NCI-H187 (cell line): ENCODE measurements around the gene SAMSN1.
"Not testable (repeated sequence)": the region's sequence is repeated elsewhere in the genome, so short reads cannot be mapped to it uniquely, and the experiment has no call there.

Source experiments
- DNase-seq, 2 experiments: peaks; one replicate each; lab custom pipeline; 2025; lab: John Stamatoyannopoulos, UW

SAMSN1 gene

GRCh38 chr21:14527696-14528652, 18.1 kb downstream of the SAMSN1 start:
- no peak for DNase-seq

- DNase-seq = no peak
Observed at GRCh38 chr21:14526836-14527695, 19.0 kb downstream of the SAMSN1 start.

GRCh38 chr21:14526199-14526598, 19.9 kb downstream of the SAMSN1 start:
- DNase-seq = no peak

- no peak for DNase-seq
Observed at GRCh38 chr21:14523234-14523633, 22.9 kb downstream of the SAMSN1 start.

GRCh38 chr21:14522736-14523135, 23.4 kb downstream of the SAMSN1 start:
- DNase-seq = no peak

- no peak for DNase-seq
Observed at GRCh38 chr21:14520535-14520934, 25.6 kb downstream of the SAMSN1 start.

GRCh38 chr21:14519000-14519399, 27.1 kb downstream of the SAMSN1 start:
- DNase-seq = no peak

GRCh38 chr21:14513804-14514203, 32.3 kb downstream of the SAMSN1 start:
- DNase-seq = no peak

GRCh38 chr21:14506859-14507457, 39.2 kb downstream of the SAMSN1 start:
- not testable (repeated sequence) for DNase-seq

GRCh38 chr21:14500873-14501272, 45.2 kb downstream of the SAMSN1 start:
- DNase-seq = no peak

GRCh38 chr21:14499316-14499715, 46.8 kb downstream of the SAMSN1 start:
- DNase-seq = no peak

- no peak for DNase-seq
Observed at GRCh38 chr21:14497825-14498224, 48.3 kb downstream of the SAMSN1 start.

GRCh38 chr21:14495075-14495474, 51.0 kb downstream of the SAMSN1 start:
- DNase-seq = no peak

GRCh38 chr21:14494181-14494580, 51.9 kb downstream of the SAMSN1 start:
- DNase-seq = not testable (repeated sequence)

- no peak for DNase-seq
Observed at GRCh38 chr21:14493731-14494130, 52.4 kb downstream of the SAMSN1 start.

- DNase-seq = no peak
Observed at GRCh38 chr21:14492931-14493330, 53.2 kb downstream of the SAMSN1 start.

- no peak for DNase-seq
Observed at GRCh38 chr21:14491269-14491681, 54.8 kb downstream of the SAMSN1 start.

GRCh38 chr21:14488672-14489204, 57.4 kb downstream of the SAMSN1 start:
- DNase-seq = no peak

- DNase-seq = no peak
Observed at GRCh38 chr21:14487490-14488432, 58.4 kb downstream of the SAMSN1 start.

GRCh38 chr21:14486869-14487268, 59.2 kb downstream of the SAMSN1 start:
- DNase-seq = no peak
